Smooth muscle cell (in vitro differentiated cells): ENCODE data around the gene NEMP1. TPM values are rescaled to one million over a fixed set of nuclear protein-coding genes. Genes with fewer than 3 reads are reported as not detected.

Experiments
- DNase-seq: peaks from one replicate; lab custom pipeline; 2025; ENCODE audit not compliant: unreplicated experiment; lab: John Stamatoyannopoulos, UW
- H2AFZ ChIP-seq: fragments of 200-600 bp; sonication (generic); 2 replicates; pipeline ENCODE4 v1.6.0; 2016; ENCODE audit warnings: antibody characterized with exemption, low read depth, mild to moderate bottlenecking
- H3F3A ChIP-seq: fragments of 200-600 bp; sonication (generic); 2 replicates; pipeline ENCODE4 v1.6.0; 2017; ENCODE audit warnings: antibody characterized with exemption, low read depth
- H3K27ac ChIP-seq: fragments of 200-600 bp; sonication (generic); 2 replicates; pipeline ENCODE4 v1.5.1; 2016; ENCODE audit warnings: low read depth, mild to moderate bottlenecking
- H3K27me3 ChIP-seq: fragments of 200-600 bp; sonication (generic); 2 replicates; pipeline ENCODE4 v1.6.1; 2016; ENCODE audit warnings: low read depth, mild to moderate bottlenecking
- H3K36me3 ChIP-seq: fragments of 200-600 bp; sonication (generic); 2 replicates; pipeline ENCODE4 v1.5.1; 2016; ENCODE audit warnings: low read depth
- H3K4me1 ChIP-seq: fragments of 200-600 bp; sonication (generic); 2 replicates; pipeline ENCODE4 v1.5.1; 2016; ENCODE audit warnings: low read depth
- H3K4me2 ChIP-seq: fragments of 200-600 bp; sonication (generic); 2 replicates; pipeline ENCODE4 v1.6.0; 2016; ENCODE audit warnings: mild to moderate bottlenecking
- H3K4me3 ChIP-seq: fragments of 200-600 bp; sonication (generic); 2 replicates; pipeline ENCODE4 v1.5.1; 2016; ENCODE audit warnings: mild to moderate bottlenecking
- H3K79me2 ChIP-seq: fragments of 200-600 bp; sonication (generic); 2 replicates; pipeline ENCODE4 v1.6.0; 2016; ENCODE audit warnings: low read depth, mild to moderate bottlenecking
- H3K9ac ChIP-seq: fragments of 200-600 bp; sonication (generic); 2 replicates; pipeline ENCODE4 v1.6.0; 2016; ENCODE audit warnings: low read depth
- H3K9me3 ChIP-seq: fragments of 200-600 bp; sonication (generic); replicated peaks from 2 replicates; pipeline ENCODE4 v1.5.1; 2016; ENCODE audit warnings: low read depth
- H4K20me1 ChIP-seq: fragments of 200-600 bp; sonication (generic); 2 replicates; pipeline ENCODE4 v1.6.0; 2016; ENCODE audit warnings: low read depth
- CTCF ChIP-seq: fragments of 200-600 bp; sonication (generic); IDR thresholded peaks from 2 replicates; pipeline ENCODE4 v1.5.1; 2017; ENCODE audit warnings: borderline replicate concordance, mild to moderate bottlenecking, antibody characterized with exemption; ENCODE audit not compliant: insufficient read depth, poor library complexity, severe bottlenecking
- WGBS: methylation state at CpG from one replicate; pipeline ENCODE4 v1.1.7; 2016; ENCODE audit warnings: low lambda C conversion rate; 5-methylcytosine and 5-hydroxymethylcytosine counted together
- polyA plus RNA-seq: library from polyadenylated mRNA; unstranded; fragments of >200 nt; fragmentation: Nextera tagmentation; extraction: Ambion mirVana; gene quantifications from 2 replicates; pipeline ENCODE4 v1.2.1, GENCODE V29; 2016
- total RNA-seq: library from RNA; depleted of rRNA; stranded (reverse); fragments of >200 nt; gene quantifications from 2 replicates; pipeline ENCODE4 v1.2.3, GENCODE V29; 2014

Gene NEMP1
- total and polyA plus RNA-seq, 2 experiments from 2014 or later = 3.2 to 8.9 TPM

- peak; percentile 88 for DNase-seq
- H3K4me3 ChIP-seq = peak within 1 kb of the TSS; percentile 89
- peaks cover 36% of the 10 kb centered on the region for H3F3A ChIP-seq
- peak within 1 kb of the TSS; percentile 92 for H3K4me2 ChIP-seq
- no peaks in the 10 kb centered on the region for H3K36me3 ChIP-seq
- H2AFZ ChIP-seq = no peak within 1 kb of the TSS
- peak within 1 kb of the TSS; percentile 100 for H3K27ac ChIP-seq
- peaks cover 41% of the 10 kb centered on the region for H3K79me2 ChIP-seq
- H3K4me1 ChIP-seq = peaks cover 33% of the 10 kb centered on the region
- under 1% methylated on average over 44 of the region's 91 CpGs for WGBS
- no peak for TF ChIP-seq CTCF
- H3K27me3 ChIP-seq = no peaks in the 10 kb centered on the region
- peaks cover 39% of the 10 kb centered on the region for H4K20me1 ChIP-seq
- peak within 1 kb of the TSS; percentile 96 for H3K9ac ChIP-seq
- H3K9me3 ChIP-seq = no peaks in the 10 kb centered on the region
These were observed 10.0 kb upstream of the NEMP1 start, which contains the start of gene NAB2 for GRCh38 chr12:57088354-57089270. TSS of gene NAB2 (plus strand) at chr12:57089114. CDS start at chr12:57089272, 158 bp downstream.

GRCh38 chr12:57087691-57088353, 9.2 kb upstream of the NEMP1 start:
- WGBS = 0% methylated on average over 23 of the region's 37 CpGs
- peaks cover 31% of the 10 kb centered on the region for H4K20me1 ChIP-seq
- peak overlapping the region; percentile 100 for H3K27ac ChIP-seq
- H3K9me3 ChIP-seq = no peaks in the 10 kb centered on the region
- peaks cover 28% of the 10 kb centered on the region for H3K4me1 ChIP-seq
- H2AFZ ChIP-seq = no peak overlapping the region
- no peak for TF ChIP-seq CTCF
- DNase-seq = peak; percentile 96
- peaks cover 37% of the 10 kb centered on the region for H3K79me2 ChIP-seq
- H3F3A ChIP-seq = peaks cover 33% of the 10 kb centered on the region
- no peaks in the 10 kb centered on the region for H3K36me3 ChIP-seq
- peak overlapping the region; percentile 92 for H3K4me2 ChIP-seq
- H3K27me3 ChIP-seq = no peaks in the 10 kb centered on the region
- peak overlapping the region; percentile 89 for H3K4me3 ChIP-seq
- H3K9ac ChIP-seq = peak overlapping the region; percentile 97

- Histone ChIP-seq H3K4me1 (peaks cover 28% of the 10 kb centered on the region), H4K20me1 (peaks cover 24% of the 10 kb centered on the region), H3K4me3 (peak overlapping the region; percentile 89), H3F3A (peaks cover 28% of the 10 kb centered on the region), H2AFZ (peak overlapping the region; percentile 13), H3K9me3 (no peaks in the 10 kb centered on the region), H3K9ac (peak overlapping the region; percentile 97), H3K79me2 (peaks cover 32% of the 10 kb centered on the region), H3K36me3 (no peaks in the 10 kb centered on the region), H3K27ac (peak overlapping the region; percentile 100), H3K4me2 (peak overlapping the region; percentile 92), H3K27me3 (no peaks in the 10 kb centered on the region)
- WGBS = 0% methylated on average over 41 of the region's 52 CpGs
- DNase-seq = peak; percentile 96
- TF ChIP-seq CTCF = no peak
These were observed 8.6 kb upstream of the NEMP1 start for GRCh38 chr12:57087010-57087690.
